ENCODE data around the gene RPS6KA5. TPM values are rescaled to one million over a fixed set of nuclear protein-coding genes. Genes with fewer than 3 reads are reported as not detected.

The RPS6KA5 gene
- total and polyA plus RNA-seq, 8 donors: 4.2 to 10.8 (median 9.2) TPM

DNA sequence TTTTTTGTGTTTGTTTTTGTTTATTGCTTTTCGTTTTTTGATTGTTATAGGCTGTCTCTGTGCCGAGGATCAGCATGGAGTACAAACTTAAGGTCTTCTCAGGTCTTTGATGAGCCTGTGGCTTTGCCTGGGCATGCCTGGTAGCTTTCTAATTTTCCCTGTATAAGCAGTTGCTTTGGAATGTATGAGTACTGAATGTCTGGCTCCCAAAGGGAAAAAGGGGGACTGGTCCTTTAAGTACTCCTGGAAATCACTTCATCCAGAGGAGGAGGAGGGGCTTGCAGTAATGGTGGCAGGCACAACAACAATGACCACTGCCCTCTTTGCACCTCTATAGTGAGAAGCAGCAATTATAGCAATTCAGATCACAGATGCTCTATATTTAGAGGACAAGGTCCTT lies 176.7 kb downstream of the RPS6KA5 start:
- DNase-seq (no peak), ATAC-seq (no peak)
- Histone ChIP-seq H3K4me1 (no peaks in the 10 kb centered on the region), H3K36me3 (no peaks in the 10 kb centered on the region), H3K27ac (no peak overlapping the region), H3K27me3 (no peaks in the 10 kb centered on the region), H3K4me3 (no peak overlapping the region), H3K9me3 (peaks cover 0 to 5% of the 10 kb centered on the region in 2 donors)
- TF ChIP-seq, protein P1, sequence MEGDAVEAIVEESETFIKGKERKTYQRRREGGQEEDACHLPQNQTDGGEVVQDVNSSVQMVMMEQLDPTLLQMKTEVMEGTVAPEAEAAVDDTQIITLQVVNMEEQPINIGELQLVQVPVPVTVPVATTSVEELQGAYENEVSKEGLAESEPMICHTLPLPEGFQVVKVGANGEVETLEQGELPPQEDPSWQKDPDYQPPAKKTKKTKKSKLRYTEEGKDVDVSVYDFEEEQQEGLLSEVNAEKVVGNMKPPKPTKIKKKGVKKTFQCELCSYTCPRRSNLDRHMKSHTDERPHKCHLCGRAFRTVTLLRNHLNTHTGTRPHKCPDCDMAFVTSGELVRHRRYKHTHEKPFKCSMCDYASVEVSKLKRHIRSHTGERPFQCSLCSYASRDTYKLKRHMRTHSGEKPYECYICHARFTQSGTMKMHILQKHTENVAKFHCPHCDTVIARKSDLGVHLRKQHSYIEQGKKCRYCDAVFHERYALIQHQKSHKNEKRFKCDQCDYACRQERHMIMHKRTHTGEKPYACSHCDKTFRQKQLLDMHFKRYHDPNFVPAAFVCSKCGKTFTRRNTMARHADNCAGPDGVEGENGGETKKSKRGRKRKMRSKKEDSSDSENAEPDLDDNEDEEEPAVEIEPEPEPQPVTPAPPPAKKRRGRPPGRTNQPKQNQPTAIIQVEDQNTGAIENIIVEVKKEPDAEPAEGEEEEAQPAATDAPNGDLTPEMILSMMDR (IDR thresholded peaks at IDR 0.05): no peak
- intact Hi-C loops (cut with DNase I): no loop called here

DNA sequence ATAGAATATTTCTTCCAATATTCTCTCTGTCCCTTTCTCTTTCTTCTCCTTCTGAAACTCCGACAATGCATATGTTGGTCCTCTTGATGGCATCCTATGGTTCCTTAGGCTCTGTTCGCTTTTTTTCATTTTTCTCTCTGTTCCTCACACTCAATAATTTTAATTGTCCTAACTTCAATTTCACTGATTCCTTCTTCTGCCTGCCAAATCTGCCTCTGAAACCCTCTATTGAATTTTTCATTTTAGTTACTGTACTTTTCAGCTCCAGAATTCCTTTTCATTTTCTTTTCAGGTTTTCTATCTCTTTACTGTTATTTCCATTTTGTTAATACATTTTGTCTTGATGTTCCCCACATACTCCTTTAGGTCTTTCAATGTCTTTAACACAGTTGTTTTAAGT lies 177.2 kb downstream of the RPS6KA5 start:
- intact Hi-C loops (cut with DNase I): no loop called here
- TF ChIP-seq, protein P1 (IDR thresholded peaks at IDR 0.05): no peak
- Histone ChIP-seq H3K27me3 (no peaks in the 10 kb centered on the region), H3K27ac (no peak overlapping the region), H3K4me3 (no peak overlapping the region), H3K4me1 (no peaks in the 10 kb centered on the region), H3K36me3 (no peaks in the 10 kb centered on the region), H3K9me3 (peaks cover 0 to 5% of the 10 kb centered on the region in 2 donors)
- no peak for ATAC-seq
- no peak for DNase-seq

DNA sequence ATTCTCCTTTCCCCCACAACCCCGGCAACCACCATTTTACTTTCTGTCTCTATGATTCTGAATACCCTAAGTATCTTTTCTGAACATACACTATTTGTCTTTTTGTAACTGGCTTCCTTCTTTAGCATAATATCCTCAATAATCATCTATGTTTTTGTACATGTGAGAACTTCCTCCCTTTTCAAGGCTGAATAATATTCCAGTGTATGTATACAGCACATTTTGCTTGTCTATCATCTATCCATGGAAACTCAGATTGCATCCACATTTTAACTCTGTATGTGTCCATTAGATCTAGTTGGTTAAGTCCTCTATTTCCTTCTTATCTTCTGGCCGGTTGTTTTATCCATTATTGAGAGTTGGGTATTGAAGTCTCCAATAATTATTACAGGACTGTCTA lies 180.2 kb downstream of the RPS6KA5 start:
- intact Hi-C loops (cut with DNase I): no loop called here
- DNase-seq (no peak), ATAC-seq (no peak)
- no peaks in the 10 kb centered on the region for H3K27me3 ChIP-seq
- peaks cover 0 to 5% of the 10 kb centered on the region in 2 donors for H3K9me3 ChIP-seq
- H3K4me1 ChIP-seq: no peaks in the 10 kb centered on the region
- no peaks in the 10 kb centered on the region for H3K36me3 ChIP-seq
- no peak overlapping the region for H3K4me3 ChIP-seq
- TF ChIP-seq, protein P1 (IDR thresholded peaks at IDR 0.05): no peak
- H3K27ac ChIP-seq: no peak overlapping the region

DNA sequence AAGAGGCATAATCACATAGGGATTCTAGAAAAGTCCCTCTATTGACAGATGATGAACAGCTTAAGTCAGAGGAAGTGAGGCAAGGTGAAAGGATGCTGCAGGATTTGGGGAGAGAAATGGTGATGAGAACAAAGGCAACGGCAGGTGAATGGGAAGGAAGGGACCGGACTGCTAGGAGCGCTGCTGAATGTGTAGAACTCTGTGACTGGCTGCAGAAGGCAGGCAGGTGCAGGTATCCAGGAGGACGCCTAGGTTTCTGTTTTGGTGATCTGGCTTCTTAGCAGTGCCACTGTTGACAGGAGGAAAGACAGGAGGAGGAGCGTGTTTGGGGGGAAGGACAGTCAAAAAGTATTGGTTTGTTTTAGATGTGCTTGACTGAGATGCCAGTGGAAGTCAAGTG lies 185.8 kb downstream of the RPS6KA5 start:
- intact Hi-C loops (cut with DNase I): no loop called here
- Histone ChIP-seq H3K27ac (no peak overlapping the region), H3K9me3 (no peaks in the 10 kb centered on the region), H3K4me3 (no peak overlapping the region), H3K36me3 (peaks cover 0 to 25% of the 10 kb centered on the region in 2 donors), H3K27me3 (no peaks in the 10 kb centered on the region), H3K4me1 (no peaks in the 10 kb centered on the region)
- TF ChIP-seq, protein P1 (IDR thresholded peaks at IDR 0.05): no peak
- DNase-seq: no peak
- no peak for ATAC-seq

DNA sequence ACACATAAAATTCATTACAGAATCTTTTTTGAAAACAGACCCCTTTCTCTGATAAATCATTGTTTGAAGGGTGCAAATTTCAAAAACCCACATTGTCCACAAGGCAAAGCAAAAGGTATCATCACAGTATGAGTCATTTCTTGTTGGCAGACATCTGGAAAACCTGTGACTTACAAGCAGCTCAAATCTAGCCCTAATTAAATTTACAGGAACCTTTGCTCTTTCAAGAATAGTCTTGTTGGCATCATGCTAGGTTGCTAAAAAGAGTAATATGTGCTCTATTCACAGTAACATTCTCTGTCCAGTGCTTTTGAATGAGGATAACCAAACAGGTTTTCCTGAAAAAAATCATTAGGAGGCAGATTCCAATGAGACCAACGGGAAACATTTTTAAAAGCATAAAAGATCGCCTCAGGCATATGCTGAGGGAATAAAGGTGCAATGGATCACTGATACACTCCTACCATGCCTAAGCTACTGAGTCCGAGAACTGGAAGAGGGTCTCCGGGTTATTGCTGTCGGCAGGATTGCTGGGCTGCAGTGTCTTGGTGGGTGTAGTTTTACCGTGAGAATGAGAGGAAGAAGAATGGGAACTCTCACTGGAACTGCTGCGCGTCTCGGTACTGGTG lies 188.7 kb downstream of the RPS6KA5 start:
- Histone ChIP-seq H3K36me3 (peaks cover 0 to 25% of the 10 kb centered on the region in 2 donors), H3K27me3 (no peaks in the 10 kb centered on the region), H3K4me3 (no peak overlapping the region), H3K9me3 (no peaks in the 10 kb centered on the region), H3K4me1 (no peaks in the 10 kb centered on the region), H3K27ac (no peak overlapping the region)
- TF ChIP-seq, protein P1 (IDR thresholded peaks at IDR 0.05): no peak
- intact Hi-C loops (cut with DNase I): no loop called here
- ATAC-seq: peak; percentile 40
- no peak for DNase-seq
